Stimulated activated CD4-positive, alpha-beta T cell treated with anti-CD3 and anti-CD28 coated beads, Interleukin-15, amount 100 ng/mL, for 1 hour (primary cell): ENCODE measurements around the gene CDC6.

Source experiments
- DNase-seq, 2 donors: peaks; one replicate each; pipeline ENCODE4 v3.0.0-alpha.2; 2020; ENCODE audit warnings: low read depth in 1 of 2, low spot score in 1 of 2

CDC6 gene

GRCh38 chr17:40322358-40323315, 35.0 kb downstream of the CDC6 start:
- peak; percentile 49 to 80 for DNase-seq

GRCh38 chr17:40323391-40324381, 36.0 kb downstream of the CDC6 start:
- DNase-seq = peak in 1 of 2 donors; percentile 50

GRCh38 chr17:40325156-40326013, 37.7 kb downstream of the CDC6 start:
- DNase-seq = no peak

GRCh38 chr17:40326014-40326831, 38.5 kb downstream of the CDC6 start:
- peak in 1 of 2 donors; percentile 45 for DNase-seq

GRCh38 chr17:40326832-40327199, 39.1 kb downstream of the CDC6 start:
- no peak for DNase-seq

- DNase-seq = no peak
Measured at GRCh38 chr17:40327244-40327729, 39.6 kb downstream of the CDC6 start.

- no peak for DNase-seq
Measured at GRCh38 chr17:40327735-40328385, 40.2 kb downstream of the CDC6 start.

GRCh38 chr17:40328386-40328766, 40.7 kb downstream of the CDC6 start:
- no peak for DNase-seq

GRCh38 chr17:40329839-40330794, 42.4 kb downstream of the CDC6 start:
- DNase-seq = no peak

GRCh38 chr17:40330850-40331470, 43.3 kb downstream of the CDC6 start:
- no peak for DNase-seq

GRCh38 chr17:40331743-40332641, 44.3 kb downstream of the CDC6 start:
- no peak for DNase-seq

GRCh38 chr17:40333781-40334448, 46.2 kb downstream of the CDC6 start:
- DNase-seq = no peak

GRCh38 chr17:40335620-40336019, 47.9 kb downstream of the CDC6 start:
- DNase-seq = no peak

- DNase-seq = no peak
Measured at GRCh38 chr17:40337351-40337750, 49.7 kb downstream of the CDC6 start.

- DNase-seq = no peak
Measured at GRCh38 chr17:40338058-40338457, 50.4 kb downstream of the CDC6 start.
